NCI-H2107 treated with DMSO at 0.1 percent for 48 hours (cell line): ENCODE results near the gene ABCC10.
"Not testable (repeated sequence)": the region's sequence is repeated elsewhere in the genome, so short reads cannot be mapped to it uniquely, and the experiment has no call there.

Experiments
- DNase-seq: peaks from one replicate; lab custom pipeline; 2025; ENCODE audit not compliant: unreplicated experiment; lab: John Stamatoyannopoulos, UW

ABCC10 gene

DNA sequence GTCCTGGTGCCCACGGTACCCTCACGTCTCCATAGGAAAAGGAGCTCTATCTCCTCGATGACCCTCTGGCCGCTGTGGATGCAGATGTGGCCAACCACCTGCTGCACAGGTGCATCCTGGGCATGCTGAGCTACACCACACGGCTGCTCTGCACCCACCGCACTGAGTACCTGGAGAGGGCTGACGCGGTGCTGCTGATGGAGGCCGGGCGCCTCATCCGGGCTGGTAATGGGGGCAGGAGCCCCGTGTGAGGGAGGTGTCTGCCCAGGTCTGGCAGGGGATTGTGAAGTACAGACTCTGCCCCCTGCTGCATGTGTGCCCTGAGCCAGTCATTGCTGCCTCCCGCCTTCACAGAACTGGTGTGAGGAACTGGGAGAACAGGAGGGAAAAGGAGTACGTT, 15.6 kb downstream of the ABCC10 start:
- DNase-seq, result no peak

DNA sequence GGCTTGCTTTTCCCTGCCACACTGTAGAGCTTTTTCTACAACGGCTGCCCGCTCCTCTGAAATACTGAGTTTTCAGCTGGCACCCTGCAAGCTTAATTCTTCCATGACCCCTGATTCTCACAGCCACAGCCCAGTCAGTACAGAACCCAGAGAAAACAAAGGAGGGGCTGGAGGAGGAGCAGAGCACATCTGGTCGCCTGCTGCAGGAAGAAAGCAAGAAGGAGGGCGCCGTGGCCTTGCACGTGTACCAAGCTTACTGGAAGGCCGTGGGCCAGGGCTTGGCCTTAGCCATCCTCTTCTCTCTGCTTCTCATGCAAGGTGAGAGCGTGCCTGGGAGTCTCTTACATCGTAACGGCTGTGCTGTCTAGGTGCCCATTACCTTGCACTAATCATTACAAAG, 16.7 kb downstream of the ABCC10 start:
- DNase-seq, result no peak

DNA sequence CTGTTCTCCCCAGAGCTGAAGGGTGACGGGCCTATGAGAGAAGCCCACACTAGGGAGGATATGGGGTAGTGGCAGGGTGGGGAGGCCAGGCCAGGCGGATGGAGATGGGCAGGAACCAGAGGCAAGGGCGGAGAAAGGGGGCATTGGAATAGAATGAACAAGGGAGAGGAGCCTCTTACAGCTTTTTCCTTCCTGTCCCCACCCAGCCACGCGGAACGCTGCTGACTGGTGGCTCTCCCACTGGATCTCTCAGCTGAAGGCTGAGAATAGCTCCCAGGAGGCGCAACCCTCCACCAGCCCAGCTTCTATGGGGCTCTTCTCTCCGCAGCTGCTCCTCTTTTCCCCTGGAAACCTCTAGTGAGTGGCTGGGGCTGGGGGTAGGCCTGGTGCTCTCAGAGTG, 17.2 kb downstream of the ABCC10 start:
- no peak for DNase-seq

DNA sequence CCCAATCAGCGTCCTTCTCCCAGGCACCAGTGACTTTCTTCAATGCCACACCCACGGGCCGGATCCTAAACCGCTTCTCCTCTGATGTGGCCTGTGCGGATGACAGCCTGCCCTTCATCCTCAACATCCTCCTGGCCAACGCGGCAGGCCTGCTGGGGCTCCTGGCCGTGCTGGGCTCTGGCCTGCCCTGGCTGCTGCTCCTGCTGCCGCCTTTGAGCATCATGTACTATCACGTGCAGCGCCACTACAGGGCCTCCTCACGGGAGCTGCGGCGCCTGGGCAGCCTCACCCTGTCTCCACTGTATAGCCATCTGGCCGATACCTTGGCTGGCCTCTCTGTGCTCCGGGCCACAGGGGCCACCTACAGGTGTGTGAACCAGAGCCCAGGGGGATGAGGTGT, 18.2 kb downstream of the ABCC10 start:
- DNase-seq, result no peak

DNA sequence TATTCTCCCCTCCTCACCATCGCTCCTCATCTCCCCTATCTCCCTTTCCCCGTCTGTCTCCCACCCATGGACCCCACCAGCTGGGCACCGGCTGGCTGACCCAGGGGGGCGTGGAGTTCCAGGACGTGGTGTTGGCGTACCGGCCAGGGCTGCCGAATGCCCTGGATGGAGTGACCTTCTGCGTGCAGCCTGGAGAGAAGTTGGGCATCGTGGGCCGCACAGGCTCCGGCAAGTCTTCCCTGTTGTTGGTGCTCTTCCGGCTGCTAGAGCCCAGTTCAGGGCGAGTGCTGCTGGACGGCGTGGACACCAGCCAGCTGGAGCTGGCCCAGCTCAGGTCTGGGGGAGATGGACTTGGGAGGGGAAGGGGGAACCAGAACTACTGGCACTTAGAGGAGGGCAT, 20.3 kb downstream of the ABCC10 start:
- no peak for DNase-seq

DNA sequence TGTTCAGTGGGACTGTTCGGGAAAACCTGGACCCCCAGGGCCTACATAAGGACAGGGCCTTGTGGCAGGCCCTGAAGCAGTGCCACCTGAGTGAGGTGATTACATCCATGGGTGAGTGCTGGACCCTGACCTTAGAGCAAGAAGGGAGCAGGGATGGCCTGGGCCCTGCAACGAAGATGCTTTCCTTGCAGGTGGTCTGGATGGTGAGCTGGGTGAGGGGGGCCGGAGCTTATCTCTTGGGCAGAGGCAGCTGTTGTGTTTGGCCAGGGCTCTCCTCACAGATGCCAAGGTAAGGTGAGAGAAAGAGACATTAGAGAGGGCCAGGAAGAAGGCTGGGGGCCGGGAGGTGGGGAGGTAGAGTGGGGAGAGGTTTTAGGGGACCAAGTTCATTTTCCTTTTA, 21.6 kb downstream of the ABCC10 start:
- no peak for DNase-seq

DNA sequence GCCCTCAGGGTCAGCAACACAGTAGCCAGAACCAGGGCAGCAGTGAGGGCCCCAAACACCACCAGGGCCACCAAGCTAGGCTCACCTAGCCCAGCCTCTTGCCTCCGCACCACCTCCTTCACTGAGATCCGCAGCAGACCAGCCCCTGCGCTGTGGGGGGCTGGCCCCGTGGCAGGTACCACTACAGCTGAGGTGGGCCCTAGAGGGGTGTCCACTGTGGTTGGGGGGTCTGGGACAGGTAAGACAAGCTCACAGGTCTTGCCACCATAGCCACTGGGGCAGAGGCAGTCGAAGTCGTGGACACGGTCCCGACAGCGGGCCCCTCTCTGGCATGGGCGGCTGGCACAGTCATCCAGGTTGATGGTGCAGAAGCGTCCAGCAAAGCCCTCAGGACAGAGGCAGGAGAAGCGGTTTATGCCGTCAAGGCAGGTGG, 23.4 kb downstream of the ABCC10 start:
- no peak for DNase-seq

DNA sequence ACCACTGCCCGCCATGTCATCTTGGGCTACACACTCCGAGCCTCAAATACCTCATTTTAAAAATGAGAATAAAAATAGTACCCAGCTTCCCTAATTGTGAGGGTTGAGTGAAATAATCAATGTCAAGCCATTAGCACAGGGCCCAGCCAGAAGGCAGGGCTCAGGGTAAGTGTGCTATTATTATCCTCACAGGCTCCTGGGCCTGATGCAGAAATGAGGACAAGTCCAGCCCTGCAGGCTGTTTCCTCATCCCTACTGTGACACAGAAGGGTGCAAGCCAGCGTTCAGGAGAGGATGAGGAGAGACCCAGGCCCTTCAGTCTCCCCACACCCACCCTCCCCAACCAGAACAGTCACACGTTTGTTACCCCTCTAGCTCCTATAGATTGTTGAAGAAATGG, 24.0 kb downstream of the ABCC10 start:
- DNase-seq, result no peak

DNA sequence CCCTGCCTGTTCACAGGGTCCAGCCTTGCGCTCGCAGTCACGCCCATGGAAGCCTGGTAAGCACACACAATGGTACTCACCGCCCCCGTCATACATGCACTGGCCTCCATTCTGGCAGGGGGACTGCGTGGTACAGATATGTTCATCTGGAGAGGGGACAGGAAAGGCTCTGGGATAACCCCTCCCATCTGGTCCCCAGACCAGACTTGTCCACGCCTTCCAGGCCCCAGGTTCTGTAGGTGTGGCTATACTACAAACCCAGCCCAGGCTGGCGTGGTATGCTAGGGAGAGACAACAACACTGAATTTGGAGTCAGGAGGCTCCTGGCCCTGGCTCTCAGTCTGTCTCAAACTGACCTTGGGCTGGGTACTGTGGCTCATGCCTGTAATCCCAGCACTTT, 24.6 kb downstream of the ABCC10 start:
- DNase-seq, result no peak

DNA sequence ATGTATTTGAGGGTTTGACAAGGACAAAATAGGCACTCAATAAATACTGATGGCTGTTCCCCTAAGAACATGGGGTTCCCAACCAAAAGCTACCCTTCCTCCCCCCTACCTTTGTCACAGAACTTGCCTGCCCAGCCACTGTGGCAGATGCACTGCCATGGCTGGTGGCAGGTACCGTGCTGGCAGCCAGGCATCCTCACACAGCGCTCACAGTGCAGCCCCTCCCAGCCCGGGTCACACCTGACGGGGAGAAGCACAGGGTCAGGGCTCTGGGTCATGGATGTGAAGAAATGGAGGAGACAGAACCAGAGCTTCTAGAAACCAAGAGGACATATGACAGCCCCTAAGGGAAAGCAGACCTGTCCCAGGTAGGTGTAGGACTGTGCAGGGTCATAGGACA, 25.6 kb downstream of the ABCC10 start:
- DNase-seq, result no peak

DNA sequence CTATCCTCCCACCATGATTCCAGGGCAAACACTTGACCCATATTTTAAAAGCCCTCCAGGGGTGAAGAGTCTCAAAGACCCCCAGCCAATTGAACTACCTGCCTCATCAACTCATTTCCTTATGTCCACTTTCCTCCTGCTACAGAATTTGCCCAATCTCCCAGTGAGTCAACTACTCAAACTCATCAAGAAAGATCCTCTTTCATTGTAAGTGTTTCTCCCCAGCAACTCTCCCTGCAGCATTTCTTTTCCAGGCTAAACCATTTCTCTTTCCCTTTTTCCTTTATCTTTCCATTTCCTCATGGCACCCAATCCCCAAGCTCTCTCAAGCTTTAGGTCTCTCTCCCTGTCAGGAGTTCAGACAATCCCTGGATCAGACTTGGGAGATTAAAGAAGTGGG, 26.5 kb downstream of the ABCC10 start:
- DNase-seq, result no peak

DNA sequence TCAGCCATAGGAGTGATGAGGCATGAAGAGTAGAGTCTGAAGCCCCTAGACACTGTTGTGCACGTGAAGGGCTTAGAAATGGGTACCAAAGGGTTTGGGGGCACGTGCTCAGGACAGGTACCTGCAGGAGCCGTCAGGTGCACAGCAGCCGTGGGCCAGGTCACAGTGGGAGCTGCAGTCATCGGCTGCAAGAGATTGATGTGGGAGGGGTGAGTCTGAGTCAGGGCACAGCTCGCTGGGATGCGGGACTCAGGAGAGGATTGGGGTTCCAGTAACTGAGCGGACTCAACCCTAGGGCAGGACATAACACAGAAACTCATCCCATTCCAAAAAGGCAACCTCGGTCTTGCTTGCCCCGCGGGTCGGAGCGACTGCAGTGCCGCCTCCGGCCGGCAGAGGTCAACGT, 27.0 kb downstream of the ABCC10 start:
- no peak for DNase-seq

DNA sequence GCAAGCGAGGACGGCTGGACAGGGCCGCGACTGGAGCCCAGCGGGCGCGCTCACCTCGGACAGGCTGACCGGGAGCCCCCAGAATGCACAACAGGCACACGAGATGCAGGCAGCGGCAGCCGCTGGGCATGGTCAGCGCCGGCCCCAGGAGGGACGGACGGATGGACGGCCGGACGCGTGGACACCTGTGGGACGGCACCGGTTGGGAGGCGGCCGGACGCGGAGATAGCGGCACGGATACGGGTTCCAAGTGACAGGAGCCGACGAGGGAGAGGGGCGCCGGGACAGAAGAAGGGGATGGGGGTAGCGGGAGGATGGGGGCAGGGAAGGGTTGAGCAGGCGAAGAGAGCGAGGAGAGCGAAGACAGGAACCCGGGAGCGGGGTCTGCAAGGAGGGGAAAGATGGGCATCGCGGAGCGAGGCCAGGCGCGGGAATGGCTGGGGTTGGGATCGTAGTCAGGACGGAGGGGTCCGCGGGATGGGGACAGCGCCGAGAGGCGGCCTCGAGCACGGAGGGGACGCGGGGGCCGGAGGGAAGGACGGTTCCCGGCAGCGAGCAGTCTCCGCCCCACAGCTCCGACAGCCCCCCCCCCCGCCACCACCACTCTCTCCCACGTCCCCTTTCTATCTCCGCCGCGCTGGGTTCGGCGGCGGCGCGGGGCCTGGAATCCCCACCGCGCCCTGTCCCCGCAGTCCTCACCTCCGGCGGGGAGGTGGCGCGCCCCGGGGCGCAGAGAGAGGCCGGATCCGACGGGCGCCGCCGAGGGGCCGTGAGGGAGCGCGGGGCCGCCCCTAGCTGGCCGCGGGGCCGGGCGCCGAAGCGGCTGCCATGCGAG, 27.6 kb downstream of the ABCC10 start:
- DNase-seq, result no peak

DNA sequence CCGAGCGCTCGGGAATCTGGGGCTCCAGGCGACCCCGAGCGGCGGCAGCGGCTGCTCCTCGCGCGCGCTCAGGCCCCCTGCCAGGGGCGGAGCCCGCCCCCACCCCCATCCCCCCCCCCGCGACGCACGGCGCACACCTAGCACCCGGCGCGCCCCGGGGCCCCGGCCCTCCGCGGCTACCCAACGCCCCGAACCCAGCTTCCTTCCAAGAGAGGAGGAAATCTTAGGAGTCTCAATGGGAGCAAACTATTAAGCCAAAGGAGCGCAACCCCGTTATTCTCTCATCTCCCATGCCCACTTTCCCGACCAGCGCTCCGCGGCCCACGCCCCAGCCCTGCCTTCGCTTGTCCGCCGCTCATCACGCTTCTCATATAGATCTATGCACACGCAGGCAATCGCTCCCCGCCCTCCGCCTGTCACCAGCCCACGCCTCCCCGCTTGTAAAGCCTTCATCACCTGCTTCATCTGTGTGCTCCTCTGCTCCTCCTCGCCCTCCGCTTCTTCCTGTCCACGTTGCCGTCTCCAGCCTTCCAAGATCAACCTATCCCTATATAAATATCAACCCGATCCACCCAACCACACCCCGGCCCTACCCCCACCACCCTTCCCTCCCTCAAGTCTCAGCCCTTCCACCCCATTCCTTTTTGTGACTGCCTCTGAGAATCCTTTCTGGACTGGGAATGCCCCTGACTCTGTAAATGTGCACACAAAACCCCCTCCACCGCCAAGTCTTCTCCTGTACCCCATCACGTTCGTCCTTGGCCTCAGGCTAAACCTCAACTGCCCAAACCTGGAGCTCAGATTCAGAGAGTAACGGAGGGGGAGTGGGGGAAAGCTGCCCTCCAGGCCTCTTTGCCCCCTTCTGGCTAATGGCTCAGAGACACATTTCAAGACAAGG, 28.4 kb downstream of the ABCC10 start, which contains the start of gene DLK2:
Gene DLK2, minus strand, starts transcription at position 18 of the 898 bp plus-strand sequence. CDS start 723 bp downstream, outside the sequence.
- no peak for DNase-seq

DNA sequence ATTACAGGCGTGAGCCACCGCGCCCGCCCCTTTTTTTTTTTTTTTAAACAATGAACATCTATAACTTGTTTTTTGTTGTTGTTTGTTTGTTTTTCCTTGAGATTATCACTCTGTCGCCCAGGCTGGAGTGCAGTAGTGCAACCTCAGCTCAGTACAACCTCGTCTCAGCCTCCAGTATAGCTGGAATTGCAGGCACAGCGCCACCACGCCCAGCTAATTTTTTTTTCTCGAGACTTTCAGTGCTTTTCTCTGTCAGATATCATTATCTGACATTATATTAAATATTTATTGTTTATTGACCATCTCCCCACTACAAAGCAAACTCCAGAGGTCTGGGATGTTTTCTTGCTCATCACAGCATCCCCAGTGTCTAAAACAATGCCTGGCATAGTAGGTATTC, 30.3 kb downstream of the ABCC10 start:
- DNase-seq, result no peak

DNA sequence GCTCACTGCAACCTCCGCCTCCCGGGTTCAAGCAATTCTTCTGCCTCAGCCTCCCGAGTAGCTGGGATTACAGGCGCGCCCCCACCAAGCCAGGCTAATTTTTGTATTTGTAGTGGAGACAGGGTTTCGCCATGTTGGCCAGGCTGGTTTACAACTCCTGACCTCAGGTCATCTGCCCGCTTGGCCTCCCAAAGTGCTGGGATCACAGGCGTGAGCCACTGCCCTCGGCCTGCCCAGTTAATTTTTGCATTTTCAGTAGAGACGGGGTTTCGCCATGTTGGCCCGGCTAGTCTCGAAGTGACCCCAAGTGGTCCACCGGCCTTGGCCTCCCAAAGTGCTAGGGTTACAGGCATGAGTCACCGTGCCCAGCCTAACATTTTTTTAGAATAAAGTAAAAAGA, 30.8 kb downstream of the ABCC10 start:
- DNase-seq, result not testable (repeated sequence)

DNA sequence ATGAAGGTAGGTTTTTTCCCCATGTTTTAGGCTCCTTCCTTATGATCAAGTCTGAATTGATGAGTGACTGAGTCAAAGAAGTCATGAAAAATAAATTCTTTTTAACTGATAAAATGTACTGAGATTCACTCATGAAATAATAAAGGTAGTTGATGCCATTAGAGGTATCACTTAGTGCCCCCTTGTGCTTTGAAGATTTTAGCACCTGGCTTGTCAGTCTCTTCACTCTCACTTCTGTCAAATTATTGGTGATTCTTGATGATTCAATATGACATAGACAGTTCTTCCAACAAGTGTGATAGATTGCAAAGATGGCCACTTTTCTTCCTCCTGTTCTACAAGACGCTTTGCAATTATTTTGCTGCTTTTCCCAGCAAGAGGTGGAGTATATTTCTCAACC, 32.2 kb downstream of the ABCC10 start:
- DNase-seq, result no peak

DNA sequence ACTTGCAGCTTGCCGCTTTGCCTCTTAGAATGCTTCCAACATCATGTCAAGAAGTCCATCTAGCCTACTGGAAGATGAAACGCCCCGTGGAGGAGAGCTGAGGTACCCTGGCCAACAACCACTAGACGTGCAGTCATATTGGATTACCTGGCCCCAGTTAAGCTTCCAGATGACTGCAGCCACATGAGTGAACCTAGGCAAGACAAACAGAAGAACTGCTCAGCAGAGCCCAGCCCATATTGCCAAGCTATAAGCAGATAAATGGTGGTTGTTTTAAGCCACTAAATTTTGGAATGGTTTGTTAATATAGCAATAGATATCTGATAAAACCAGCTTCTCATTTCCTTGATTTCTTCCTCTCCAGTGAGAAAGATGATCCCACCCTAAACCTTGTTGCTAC, 32.7 kb downstream of the ABCC10 start:
- no peak for DNase-seq

DNA sequence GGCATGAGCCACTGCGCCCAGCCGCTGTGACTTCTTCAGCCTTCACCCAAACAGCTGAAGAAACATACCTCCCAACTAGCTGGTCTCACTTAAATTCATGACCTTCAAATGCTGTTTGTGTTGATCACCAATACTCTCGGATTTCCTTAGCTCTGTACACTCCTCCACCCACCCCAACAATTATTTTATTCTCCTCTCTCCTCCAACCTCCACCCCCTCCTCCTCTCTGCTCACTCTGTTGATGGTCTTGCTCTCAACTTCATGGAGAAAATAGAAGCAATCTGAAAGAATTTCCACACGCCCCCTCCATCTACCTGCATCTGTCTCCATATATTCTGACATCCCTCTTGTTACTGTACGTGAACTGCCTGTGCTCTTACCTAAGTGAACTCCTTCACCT, 34.6 kb downstream of the ABCC10 start:
- no peak for DNase-seq

DNA sequence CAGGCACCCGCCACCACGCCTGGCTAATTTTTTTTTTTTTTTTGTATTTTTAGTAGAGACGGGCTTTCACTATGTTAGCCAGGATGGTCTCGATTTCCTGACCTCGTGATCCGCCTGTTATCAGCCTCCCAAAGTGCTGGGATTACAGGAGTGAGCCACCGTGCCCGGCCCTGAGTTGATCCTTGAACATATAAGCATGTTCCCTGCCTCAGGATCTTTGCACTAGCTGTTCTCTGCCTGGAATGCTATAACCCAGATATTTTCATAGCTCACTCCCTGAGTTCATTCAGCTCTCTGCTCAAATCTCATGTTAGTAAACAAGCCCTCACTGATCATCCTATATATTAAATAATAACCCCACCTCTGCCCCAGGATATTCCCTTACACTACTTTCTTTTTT, 37.0 kb downstream of the ABCC10 start:
- no peak for DNase-seq

DNA sequence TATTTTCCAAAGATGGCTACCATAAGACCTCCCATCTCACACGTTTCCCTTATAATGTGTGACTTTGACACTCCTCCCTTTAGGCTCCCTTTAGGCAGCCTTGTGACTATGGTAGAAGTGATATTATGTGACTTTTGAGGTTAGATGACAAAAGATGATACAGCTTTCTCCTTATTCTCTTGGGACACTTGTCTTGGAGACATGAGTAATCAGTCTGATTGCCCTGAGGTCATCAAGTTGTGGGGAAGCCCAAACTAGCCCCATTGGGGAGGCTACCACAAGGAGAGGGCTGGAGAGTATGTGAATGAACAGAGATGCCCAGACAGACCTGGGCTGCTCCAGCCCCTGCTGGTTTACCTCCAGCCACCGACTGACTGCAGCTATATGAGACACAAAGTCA, 38.6 kb downstream of the ABCC10 start:
- DNase-seq, result no peak

DNA sequence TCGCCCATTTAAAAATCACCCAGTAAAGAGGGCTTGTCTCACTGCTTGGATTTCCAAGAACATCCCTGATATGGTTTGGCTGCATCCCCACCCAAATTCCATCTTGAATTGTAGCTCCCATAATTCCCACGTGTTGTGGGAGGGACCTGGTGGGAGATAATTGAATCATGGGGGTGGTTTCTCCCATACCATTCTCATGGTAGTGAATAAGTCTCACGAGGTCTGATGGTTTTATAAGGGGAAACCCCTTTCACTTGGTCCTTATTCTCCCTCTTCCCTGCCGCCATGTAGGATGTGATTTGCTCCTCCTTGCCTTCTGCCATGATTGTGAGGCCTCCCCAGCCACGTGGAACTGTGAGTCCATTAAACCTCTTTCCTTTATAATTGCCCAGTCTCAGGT, 39.9 kb downstream of the ABCC10 start:
- DNase-seq, result not testable (repeated sequence)
